Endothelial cell (in vitro differentiated cells): Measurements from ENCODE around the gene ZNF134. TPM values are rescaled to one million over a fixed set of nuclear protein-coding genes. Genes with fewer than 3 reads are reported as not detected.

Experiments
- DNase-seq: peaks from one replicate; pipeline ENCODE4 v3.0.0; 2021; ENCODE audit warnings: low spot score
- H3K27ac Mint-ChIP-seq: one replicate; pipeline ENCODE4 v1.8.0; 2021; ENCODE audit warnings: mixed read lengths, inconsistent platforms; ENCODE audit not compliant: unreplicated experiment
- H3K27me3 Mint-ChIP-seq: one replicate; pipeline ENCODE4 v1.8.0; 2021; ENCODE audit warnings: mild to moderate bottlenecking, moderate library complexity, mixed read lengths, inconsistent platforms; ENCODE audit not compliant: unreplicated experiment
- H3K36me3 Mint-ChIP-seq: one replicate; pipeline ENCODE4 v1.8.0; 2021; ENCODE audit warnings: mild to moderate bottlenecking, low read depth, mixed read lengths, inconsistent platforms; ENCODE audit not compliant: unreplicated experiment
- H3K4me1 Mint-ChIP-seq: one replicate; pipeline ENCODE4 v1.8.0; 2021; ENCODE audit warnings: mild to moderate bottlenecking, mixed read lengths, inconsistent platforms; ENCODE audit not compliant: unreplicated experiment
- H3K4me3 Mint-ChIP-seq: one replicate; pipeline ENCODE4 v1.8.0; 2021; ENCODE audit warnings: mild to moderate bottlenecking, mixed read lengths, inconsistent platforms; ENCODE audit not compliant: unreplicated experiment
- H3K9me3 Mint-ChIP-seq: one replicate; pipeline ENCODE4 v1.8.0; 2021; ENCODE audit warnings: mixed read lengths, inconsistent platforms; ENCODE audit not compliant: unreplicated experiment
- long read RNA-seq: library from polyadenylated mRNA; unstranded; transcript quantifications from one replicate; pipeline ENCODE4 v2.0.0, GENCODE V29; 2020; ENCODE audit not compliant: unreplicated experiment
- total RNA-seq: library from RNA; stranded (reverse); fragmentation: NEBNext Ultra II Directional; extraction: Animal tissue kit (Norgen Biotek cat#: 25700); gene quantifications from one replicate; pipeline ENCODE4 v1.2.1, GENCODE V29; 2021; ENCODE audit not compliant: unreplicated experiment
- TF ChIP-seq, protein P1 (sequence below): fragments of 200-600 bp; sonication (generic); IDR thresholded peaks from one replicate; pipeline ENCODE4 v1.5.0; 2021; ENCODE audit warnings: antibody characterized with exemption; ENCODE audit not compliant: unreplicated experiment

Gene ZNF134
- 37.5 TPM for total RNA-seq
- long read RNA-seq, full-length matches to known transcripts, result 17 of 19 reads
- long read RNA-seq, partial matches to known transcripts, result 0 of 19 reads
- long read RNA-seq, other reads (novel, unspliced or antisense), result 2 of 19 reads

DNA sequence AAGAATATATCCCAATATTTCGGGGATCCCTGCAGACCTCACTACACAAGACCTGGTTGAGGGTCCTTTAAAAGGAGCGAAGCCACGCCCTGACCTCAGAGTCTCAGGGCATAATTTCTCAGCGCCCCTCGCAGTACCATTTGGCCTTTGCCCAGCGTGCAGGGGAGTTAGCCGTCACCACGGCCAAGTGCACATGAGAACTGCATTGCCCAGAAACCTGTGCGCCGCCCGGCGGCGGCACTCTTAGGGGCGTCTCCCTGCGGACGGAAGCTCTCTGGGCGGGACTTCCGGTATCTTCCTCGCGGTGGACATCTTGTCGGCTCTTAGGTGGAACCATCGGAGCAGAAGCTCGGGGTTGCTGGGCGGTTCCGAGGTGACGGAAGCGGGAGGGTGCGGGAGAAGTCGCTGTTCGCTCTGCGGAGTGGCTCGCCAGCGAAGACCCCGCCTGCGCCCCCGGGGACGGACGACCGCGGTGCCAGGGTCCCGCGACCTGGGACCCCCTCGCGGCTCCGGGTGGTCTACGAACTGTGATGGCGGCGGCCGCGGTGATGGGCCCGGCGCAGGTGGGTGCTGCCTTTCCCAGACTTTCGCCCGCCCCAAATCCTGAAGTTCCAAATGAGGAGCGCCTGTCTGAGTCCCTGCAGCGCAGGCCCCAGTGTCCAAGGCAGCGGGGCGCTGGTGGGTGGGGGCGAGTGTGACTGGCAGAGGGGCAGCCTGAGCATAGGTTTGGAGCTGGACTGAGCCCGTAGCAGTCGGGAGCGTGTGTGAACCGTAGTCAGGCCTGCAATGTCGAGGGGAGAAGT lies at the start of gene ZNF134:
Gene ZNF134 (plus strand): TSS at position 302 of the 803 bp plus-strand sequence. CDS start 5,227 bp downstream, outside the sequence.
- H3K9me3 Mint-ChIP-seq, result peaks cover 37% of the 10 kb centered on the region
- peak within 1 kb of the TSS; percentile 100 for H3K4me3 Mint-ChIP-seq

DNA sequence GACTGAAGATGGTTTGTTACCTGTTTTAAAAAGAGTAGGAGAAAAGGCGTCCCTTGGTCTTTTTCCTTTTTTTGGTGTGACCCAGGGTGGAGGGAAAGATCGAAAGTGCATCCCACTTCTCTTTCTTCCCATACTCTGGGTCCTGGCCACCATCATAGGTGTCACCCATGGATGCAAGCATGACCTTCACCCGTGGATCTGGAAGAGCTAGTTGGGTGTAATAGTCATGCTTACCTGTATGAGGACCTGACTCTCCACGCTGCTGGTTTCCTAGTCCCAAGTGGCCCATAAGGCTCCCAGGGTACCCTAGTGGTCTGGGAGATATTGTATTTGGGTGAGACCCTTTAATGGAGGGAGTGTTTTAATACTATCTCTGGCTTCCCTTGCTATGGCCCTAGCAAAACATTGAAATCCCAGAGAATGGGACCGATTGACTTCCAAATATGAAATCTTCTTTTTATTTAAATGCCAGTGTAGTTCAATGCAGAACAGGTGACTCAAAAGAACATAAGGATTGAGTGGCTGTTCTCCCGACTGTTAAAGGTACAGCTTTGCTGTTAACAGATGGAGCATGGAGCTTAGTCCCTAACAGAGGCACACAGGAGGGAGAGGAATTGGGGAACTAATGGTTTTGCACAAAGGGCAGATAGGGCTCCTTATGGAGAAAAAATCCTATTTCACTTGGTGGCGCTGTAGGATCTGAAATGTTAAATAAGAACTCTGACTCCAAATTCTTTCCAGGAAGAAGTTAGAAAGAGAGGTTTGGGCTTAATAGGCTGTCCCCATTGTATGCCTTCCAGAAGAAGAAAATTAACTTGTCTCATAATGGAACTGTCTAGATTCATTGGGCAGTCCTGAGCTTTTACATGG lies 47.4 kb upstream of the ZNF134 start:
- Mint-ChIP-seq H3K27ac (no peak overlapping the region), H3K4me1 (no peaks in the 10 kb centered on the region), H3K4me3 (peak overlapping the region; percentile 39), H3K27me3 (peaks cover 11% of the 10 kb centered on the region), H3K9me3 (peaks cover 62% of the 10 kb centered on the region), H3K36me3 (peaks cover 45% of the 10 kb centered on the region)
- DNase-seq, result no peak
- TF ChIP-seq, protein P1, sequence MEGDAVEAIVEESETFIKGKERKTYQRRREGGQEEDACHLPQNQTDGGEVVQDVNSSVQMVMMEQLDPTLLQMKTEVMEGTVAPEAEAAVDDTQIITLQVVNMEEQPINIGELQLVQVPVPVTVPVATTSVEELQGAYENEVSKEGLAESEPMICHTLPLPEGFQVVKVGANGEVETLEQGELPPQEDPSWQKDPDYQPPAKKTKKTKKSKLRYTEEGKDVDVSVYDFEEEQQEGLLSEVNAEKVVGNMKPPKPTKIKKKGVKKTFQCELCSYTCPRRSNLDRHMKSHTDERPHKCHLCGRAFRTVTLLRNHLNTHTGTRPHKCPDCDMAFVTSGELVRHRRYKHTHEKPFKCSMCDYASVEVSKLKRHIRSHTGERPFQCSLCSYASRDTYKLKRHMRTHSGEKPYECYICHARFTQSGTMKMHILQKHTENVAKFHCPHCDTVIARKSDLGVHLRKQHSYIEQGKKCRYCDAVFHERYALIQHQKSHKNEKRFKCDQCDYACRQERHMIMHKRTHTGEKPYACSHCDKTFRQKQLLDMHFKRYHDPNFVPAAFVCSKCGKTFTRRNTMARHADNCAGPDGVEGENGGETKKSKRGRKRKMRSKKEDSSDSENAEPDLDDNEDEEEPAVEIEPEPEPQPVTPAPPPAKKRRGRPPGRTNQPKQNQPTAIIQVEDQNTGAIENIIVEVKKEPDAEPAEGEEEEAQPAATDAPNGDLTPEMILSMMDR, result no peak

More for the DNA sequence above, at the start of gene ZNF134:
- Mint-ChIP-seq H3K27me3 (peaks cover 12% of the 10 kb centered on the region), H3K4me1 (peaks cover 17% of the 10 kb centered on the region), H3K27ac (peak within 1 kb of the TSS; percentile 84), H3K36me3 (peaks cover 49% of the 10 kb centered on the region)
- TF ChIP-seq, protein P1, result no peak
- DNase-seq, result peak; percentile 86

DNA sequence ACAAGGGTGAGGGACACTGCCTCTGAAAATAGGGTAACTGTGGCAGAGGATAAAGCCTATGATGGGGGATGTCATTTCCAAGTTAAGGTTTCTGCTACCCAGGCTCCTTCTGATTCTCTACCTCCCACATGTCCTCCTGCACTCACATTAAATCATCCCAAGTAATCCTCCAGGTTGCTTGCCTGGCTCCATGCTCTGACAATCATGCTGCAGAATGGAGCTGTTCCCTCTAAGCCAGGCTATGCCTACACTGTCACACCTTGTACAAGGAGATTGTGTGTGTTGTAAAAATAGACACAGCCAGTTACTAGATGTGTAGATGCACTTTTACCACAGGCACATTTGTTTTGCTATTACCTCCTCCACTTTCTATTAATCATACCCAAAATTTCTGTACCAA lies 43.3 kb upstream of the ZNF134 start:
- DNase-seq, result no peak
- H3K9me3 Mint-ChIP-seq, result peaks cover 78% of the 10 kb centered on the region
- H3K36me3 Mint-ChIP-seq, result peaks cover 66% of the 10 kb centered on the region
- H3K4me3 Mint-ChIP-seq, result peak overlapping the region; percentile 70
- no peak overlapping the region for H3K27ac Mint-ChIP-seq
- peaks cover 13% of the 10 kb centered on the region for H3K27me3 Mint-ChIP-seq
- H3K4me1 Mint-ChIP-seq, result no peaks in the 10 kb centered on the region
- TF ChIP-seq, protein P1, result no peak

DNA sequence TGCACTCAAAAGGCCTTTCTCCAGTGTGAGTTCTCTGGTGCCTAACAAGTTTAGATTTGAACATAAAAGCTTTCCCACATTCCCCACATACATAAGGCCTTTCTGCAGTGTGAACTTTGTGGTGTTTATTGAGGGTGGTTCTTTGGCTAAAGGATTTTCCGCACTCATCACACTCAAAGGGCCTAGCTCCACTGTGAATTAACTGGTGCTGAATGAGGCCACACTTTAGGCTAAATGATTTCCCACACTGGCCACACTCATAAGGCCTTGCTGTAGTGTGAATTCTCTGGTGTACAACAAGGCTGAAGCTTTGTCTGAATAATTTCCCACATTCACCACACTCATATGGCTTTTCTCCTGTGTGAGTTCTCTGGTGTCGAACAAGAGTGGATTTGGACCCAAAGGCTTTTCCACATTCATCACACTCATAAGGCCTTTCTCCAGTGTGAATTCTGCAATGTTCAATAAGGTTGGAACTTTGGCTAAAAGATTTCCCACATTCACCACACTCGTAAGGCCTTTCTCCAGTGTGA lies 41.6 kb upstream of the ZNF134 start:
- H3K4me1 Mint-ChIP-seq, result no peaks in the 10 kb centered on the region
- TF ChIP-seq, protein P1, result no peak
- H3K9me3 Mint-ChIP-seq, result peaks cover 77% of the 10 kb centered on the region
- peak overlapping the region; percentile 86 for H3K4me3 Mint-ChIP-seq
- DNase-seq, result no peak
- peaks cover 76% of the 10 kb centered on the region for H3K36me3 Mint-ChIP-seq
- H3K27ac Mint-ChIP-seq, result no peak overlapping the region
- H3K27me3 Mint-ChIP-seq, result peaks cover 21% of the 10 kb centered on the region
